HG02852 (cell line): ENCODE results near the gene CHST3.

Source experiments
- ATAC-seq: cut with Tn5 transposase; IDR thresholded peaks from one replicate; pipeline ENCODE4 v1.9.1; 2021; ENCODE audit warnings: mild to moderate bottlenecking, moderate library complexity; ENCODE audit not compliant: unreplicated experiment

CHST3 gene

GRCh38 chr10:72009425-72010081 lies 45.4 kb downstream of the CHST3 start:
- ATAC-seq, result no peak

GRCh38 chr10:72010234-72010973 lies 46.2 kb downstream of the CHST3 start:
- ATAC-seq, result no peak

GRCh38 chr10:72011016-72011415 lies 46.8 kb downstream of the CHST3 start:
- ATAC-seq, result no peak

- no peak for ATAC-seq
Observed at GRCh38 chr10:72011468-72011867, 47.3 kb downstream of the CHST3 start.

- ATAC-seq, result no peak
Observed at GRCh38 chr10:72011976-72012512, 47.8 kb downstream of the CHST3 start.

- ATAC-seq, result no peak
Observed at GRCh38 chr10:72012796-72013195, 48.6 kb downstream of the CHST3 start.

DNA sequence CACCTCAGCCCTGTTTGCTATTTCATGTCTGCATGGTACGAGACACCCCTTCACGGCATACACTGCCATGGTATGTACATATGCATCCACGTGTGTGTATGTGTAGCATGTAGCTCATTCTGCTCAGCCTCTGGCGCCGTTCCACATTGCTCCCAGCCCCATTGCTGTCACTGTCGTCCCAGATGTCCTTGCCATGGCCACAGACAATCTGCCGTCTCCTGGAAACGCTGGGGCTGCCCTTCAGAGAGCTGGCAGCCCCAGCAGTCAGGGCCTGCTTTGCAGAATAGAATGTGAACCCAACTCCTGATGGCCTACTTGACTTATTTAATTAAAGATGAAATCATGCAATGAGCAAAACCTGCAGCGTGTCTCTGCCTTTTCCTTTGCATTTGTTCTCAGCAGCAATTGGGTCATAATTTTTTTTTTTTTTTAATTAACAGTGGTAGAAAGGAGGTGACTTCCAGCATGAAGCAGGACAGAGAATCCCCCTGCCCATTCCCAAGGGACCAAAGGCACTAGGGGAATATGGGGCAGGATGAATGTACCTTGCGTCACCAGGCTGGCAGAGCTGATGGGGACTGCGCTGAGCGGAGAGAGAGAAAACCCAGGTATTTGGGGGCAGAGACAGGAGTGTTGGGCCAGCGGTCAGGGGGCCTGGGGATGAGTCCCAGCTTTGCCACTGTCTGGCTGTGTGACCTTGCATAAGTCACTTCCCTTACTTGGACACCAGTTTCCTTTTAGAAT lies 49.2 kb downstream of the CHST3 start:
- ATAC-seq, result no peak

DNA sequence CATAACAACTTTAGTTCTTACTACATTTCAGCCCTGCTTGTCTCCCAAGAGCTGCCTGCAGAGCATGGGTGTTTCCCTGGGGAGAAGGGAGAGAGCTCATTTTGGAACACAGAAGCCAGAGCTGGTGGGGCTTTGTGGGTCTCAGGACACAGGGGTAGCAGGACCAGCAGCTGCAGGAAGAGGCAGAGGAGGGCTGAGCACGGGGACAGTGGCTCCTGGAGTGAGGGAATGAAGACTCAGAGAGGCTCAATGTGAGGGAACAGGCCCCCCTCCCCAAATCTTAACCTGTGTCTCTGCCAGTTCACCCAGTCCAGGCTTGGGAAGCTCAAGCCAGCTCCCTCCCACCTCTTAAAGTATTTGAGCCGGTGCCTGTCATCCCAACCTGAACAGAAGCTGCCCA lies 50.0 kb downstream of the CHST3 start:
- no peak for ATAC-seq

- no peak for ATAC-seq
Observed at GRCh38 chr10:72014785-72015480, 50.7 kb downstream of the CHST3 start.

DNA sequence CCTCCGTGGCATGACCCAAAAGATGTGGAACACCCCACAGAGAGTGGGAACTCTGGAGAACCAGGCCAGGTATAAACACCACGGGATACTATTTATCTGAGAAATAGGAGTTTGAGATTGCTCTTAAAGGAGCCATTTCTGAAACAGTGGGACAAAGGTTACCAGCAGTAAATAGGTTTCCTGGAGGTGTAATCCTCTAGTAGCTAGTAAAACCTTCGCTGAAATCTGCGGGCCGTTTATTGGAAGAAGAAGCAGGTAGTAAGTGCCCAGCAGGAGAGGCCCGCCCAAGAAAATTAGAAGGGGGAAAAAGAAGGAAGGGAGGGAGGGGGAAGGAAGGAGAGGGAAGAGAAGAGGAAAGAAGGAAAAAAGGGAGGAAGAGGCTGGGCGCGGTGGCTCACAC lies 51.6 kb downstream of the CHST3 start:
- no peak for ATAC-seq

- ATAC-seq, result no peak
Observed at GRCh38 chr10:72016608-72017300, 52.6 kb downstream of the CHST3 start.

DNA sequence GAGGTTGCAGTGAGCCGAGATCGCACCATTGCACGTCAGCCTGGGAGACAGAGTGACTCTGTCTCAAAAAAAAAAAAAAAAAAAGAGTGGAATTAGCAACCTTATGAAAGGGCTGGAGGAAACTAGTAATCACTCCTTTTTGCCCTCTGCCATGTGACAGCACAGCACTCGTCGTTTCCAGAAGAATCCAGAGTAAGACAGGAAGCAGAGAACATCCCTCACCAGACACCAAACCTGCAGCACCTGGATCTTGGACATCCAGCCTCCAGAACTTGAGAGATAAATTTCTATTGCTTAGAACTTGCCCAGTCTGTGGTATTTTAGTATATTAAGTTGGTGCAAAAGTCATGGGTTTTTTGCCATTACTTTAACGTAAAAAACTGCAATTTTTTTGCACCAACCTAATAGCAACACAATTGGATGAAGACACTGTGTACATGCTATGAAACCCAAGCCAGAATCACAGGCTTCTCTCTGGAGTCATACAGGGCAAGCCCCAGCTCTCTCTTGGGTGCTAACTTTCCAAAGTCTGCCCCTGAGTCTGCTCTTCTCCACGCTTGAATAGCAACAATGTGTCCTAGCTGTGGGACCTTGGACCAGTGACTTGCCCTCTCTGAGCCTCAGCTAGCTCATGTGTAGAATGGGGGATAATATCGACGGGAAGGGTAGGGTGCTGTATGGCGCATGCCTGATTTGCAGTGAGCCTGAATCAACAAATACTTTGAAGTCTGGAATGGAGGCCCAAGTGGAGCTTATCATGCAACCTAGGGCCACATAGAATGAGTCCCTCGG lies 55.1 kb downstream of the CHST3 start:
- ATAC-seq, result no peak

GRCh38 chr10:72020914-72021809 lies 57.0 kb downstream of the CHST3 start:
- no peak for ATAC-seq

GRCh38 chr10:72022228-72022627 lies 58.0 kb downstream of the CHST3 start:
- ATAC-seq, result no peak

GRCh38 chr10:72024596-72024995 lies 60.4 kb downstream of the CHST3 start:
- no peak for ATAC-seq

- no peak for ATAC-seq
Observed at GRCh38 chr10:72025400-72025799, 61.2 kb downstream of the CHST3 start.

DNA sequence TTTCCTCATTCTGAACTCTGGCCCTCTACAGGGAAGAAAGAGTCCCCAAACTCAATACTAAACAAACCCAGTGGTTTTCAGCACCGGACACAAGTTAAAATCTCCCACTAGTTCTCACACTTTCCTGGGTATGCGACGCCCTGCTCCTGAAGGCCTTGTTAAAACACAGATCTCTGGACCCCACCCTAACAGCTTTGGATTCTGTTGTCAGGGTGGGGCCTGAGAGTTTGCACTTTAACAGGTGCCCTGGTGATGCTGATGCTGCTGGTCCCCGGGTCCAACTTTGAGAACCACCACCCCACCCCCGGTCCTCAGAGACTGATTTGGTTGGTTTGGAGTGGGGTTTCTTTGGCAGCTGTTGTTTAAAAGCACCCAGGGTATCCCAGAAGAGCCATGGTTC lies 61.6 kb downstream of the CHST3 start:
- ATAC-seq, result no peak

- ATAC-seq, result no peak
Observed at GRCh38 chr10:72026278-72027111, 62.3 kb downstream of the CHST3 start.
